ENCODE measurements around the gene PRDX4. TPM values are rescaled to one million over a fixed set of nuclear protein-coding genes. Genes with fewer than 3 reads are reported as not detected.

Gene PRDX4
- 68.5 TPM for total RNA-seq

GRCh38 chrX:23667239-23668177 lies at the start of gene PRDX4:
TSS of gene PRDX4 (plus strand) at chrX:23667493. CDS start at chrX:23667571, 78 bp downstream.

Other genes starting within 250 kb of the PRDX4 start
- 45.3 TPM for gene ACOT9, start 75.8 kb downstream of the PRDX4 start, total RNA-seq
- gene SAT1, start 115.7 kb downstream of the PRDX4 start, total RNA-seq: 236 TPM
- gene APOO, start 240.4 kb downstream of the PRDX4 start, total RNA-seq: 15.5 TPM
- gene CXorf58, start 240.5 kb downstream of the PRDX4 start, total RNA-seq: 0.18 TPM